ENCODE measurements around the gene TOM1L2.

TOM1L2 gene

DNA sequence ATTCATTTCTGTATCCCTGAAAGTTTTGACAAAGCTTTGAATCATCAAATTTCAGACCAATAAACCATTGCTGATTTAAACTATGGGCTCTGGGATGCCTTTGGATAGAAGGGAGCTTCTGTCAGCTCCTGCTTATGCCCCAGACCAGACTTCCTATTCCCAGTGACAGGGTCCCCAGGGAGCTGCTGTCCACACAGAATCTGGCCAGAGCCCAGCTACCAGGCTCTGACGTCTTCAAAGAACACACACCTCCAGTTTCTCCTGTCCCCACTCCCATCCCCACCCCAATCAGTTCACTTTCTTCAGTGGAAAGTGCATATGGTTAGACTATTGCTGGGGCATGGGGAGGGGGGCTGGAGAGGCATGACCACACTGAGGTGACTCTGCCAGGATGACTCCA is 83.8 kb downstream of the TOM1L2 start:
- TF ChIP-seq CTCF (IDR thresholded peaks at IDR 0.05): no peak
- H3K9me3 ChIP-seq: no peaks in the 10 kb centered on the region
- H3K4me1 ChIP-seq (ENCODE audit: control insufficient read depth in 1 of 2, insufficient read depth in 1 of 2, low read depth in 1 of 2, low read length in 1 of 2): no peaks in the 10 kb centered on the region
- no peak overlapping the region for H3K27ac ChIP-seq
- no peaks in the 10 kb centered on the region for H3K27me3 ChIP-seq
- peaks cover 63% of the 10 kb centered on the region for H3K36me3 ChIP-seq
- no peak overlapping the region for H3K4me3 ChIP-seq (ENCODE audit: low read depth in 1 of 2, low read length in 1 of 2)

- no peaks in the 10 kb centered on the region for H3K4me1 ChIP-seq (ENCODE audit: control insufficient read depth in 1 of 2, insufficient read depth in 1 of 2, low read depth in 1 of 2, low read length in 1 of 2)
- H3K27ac ChIP-seq: no peak overlapping the region
- no peaks in the 10 kb centered on the region for H3K9me3 ChIP-seq
- H3K27me3 ChIP-seq: no peaks in the 10 kb centered on the region
- no peak for TF ChIP-seq CTCF (IDR thresholded peaks at IDR 0.05)
- H3K4me3 ChIP-seq (ENCODE audit: low read depth in 1 of 2, low read length in 1 of 2): no peak overlapping the region
- H3K36me3 ChIP-seq: peaks cover 63% of the 10 kb centered on the region
Measured at GRCh38 chr17:17887752-17888304, 84.4 kb downstream of the TOM1L2 start.

GRCh38 chr17:17886726-17887125 is 85.5 kb downstream of the TOM1L2 start:
- Histone ChIP-seq H3K27ac (no peak overlapping the region), H3K27me3 (no peaks in the 10 kb centered on the region), H3K4me3 (ENCODE audit: low read depth in 1 of 2, low read length in 1 of 2) (no peak overlapping the region), H3K9me3 (no peaks in the 10 kb centered on the region), H3K36me3 (peaks cover 63% of the 10 kb centered on the region), H3K4me1 (ENCODE audit: control insufficient read depth in 1 of 2, insufficient read depth in 1 of 2, low read depth in 1 of 2, low read length in 1 of 2) (no peaks in the 10 kb centered on the region)
- no peak for TF ChIP-seq CTCF (IDR thresholded peaks at IDR 0.05)

GRCh38 chr17:17886226-17886625 is 86.0 kb downstream of the TOM1L2 start:
- H3K27ac ChIP-seq: no peak overlapping the region
- H3K4me3 ChIP-seq (ENCODE audit: low read depth in 1 of 2, low read length in 1 of 2): no peak overlapping the region
- no peaks in the 10 kb centered on the region for H3K9me3 ChIP-seq
- no peak for TF ChIP-seq CTCF (IDR thresholded peaks at IDR 0.05)
- no peaks in the 10 kb centered on the region for H3K27me3 ChIP-seq
- H3K4me1 ChIP-seq (ENCODE audit: control insufficient read depth in 1 of 2, insufficient read depth in 1 of 2, low read depth in 1 of 2, low read length in 1 of 2): no peaks in the 10 kb centered on the region
- H3K36me3 ChIP-seq: peaks cover 64% of the 10 kb centered on the region

GRCh38 chr17:17884391-17885357 is 87.5 kb downstream of the TOM1L2 start:
- Histone ChIP-seq H3K4me3 (ENCODE audit: low read depth in 1 of 2, low read length in 1 of 2) (no peak overlapping the region), H3K4me1 (ENCODE audit: control insufficient read depth in 1 of 2, insufficient read depth in 1 of 2, low read depth in 1 of 2, low read length in 1 of 2) (no peaks in the 10 kb centered on the region)

More at GRCh38 chr17:17884391-17885357, 87.5 kb downstream of the TOM1L2 start:
- Histone ChIP-seq H3K36me3 (peaks cover 74% of the 10 kb centered on the region), H3K27ac (no peak overlapping the region), H3K9me3 (no peaks in the 10 kb centered on the region), H3K27me3 (no peaks in the 10 kb centered on the region)
- no peak for TF ChIP-seq CTCF (IDR thresholded peaks at IDR 0.05)
